GM21737 (cell line): ENCODE measurements around the gene PHF21B.
"Not testable (repeated sequence)": the region's sequence is repeated elsewhere in the genome, so short reads cannot be mapped to it uniquely, and the experiment has no call there.

Source experiments
- ATAC-seq: cut with Tn5 transposase; IDR thresholded peaks from one replicate; pipeline ENCODE4 v1.9.1; 2021; ENCODE audit warnings: mild to moderate bottlenecking, moderate library complexity; ENCODE audit not compliant: unreplicated experiment

Gene PHF21B

GRCh38 chr22:45009606-45010531 is at the start of gene PHF21B:
PHF21B (minus strand) TSS chr22:45010005; CDS start chr22:45009549, 456 bp downstream.
- no peak for ATAC-seq

GRCh38 chr22:45059296-45059695 is 49.5 kb upstream of the PHF21B start:
- ATAC-seq, result no peak

- ATAC-seq, result no peak
Measured at GRCh38 chr22:45058622-45058912, 48.8 kb upstream of the PHF21B start.

GRCh38 chr22:45055936-45056335 is 46.1 kb upstream of the PHF21B start:
- ATAC-seq, result no peak

GRCh38 chr22:45053571-45053970 is 43.8 kb upstream of the PHF21B start:
- ATAC-seq, result no peak

- no peak for ATAC-seq
Measured at GRCh38 chr22:45053094-45053493, 43.3 kb upstream of the PHF21B start.

GRCh38 chr22:45052665-45053064 is 42.9 kb upstream of the PHF21B start:
- ATAC-seq, result not testable (repeated sequence)

GRCh38 chr22:45051946-45052345 is 42.1 kb upstream of the PHF21B start:
- ATAC-seq, result no peak

- ATAC-seq, result no peak
Measured at GRCh38 chr22:45051419-45051818, 41.6 kb upstream of the PHF21B start.

GRCh38 chr22:45047260-45047659 is 37.5 kb upstream of the PHF21B start:
- no peak for ATAC-seq

- no peak for ATAC-seq
Measured at GRCh38 chr22:45045208-45045607, 35.4 kb upstream of the PHF21B start.

GRCh38 chr22:45042263-45042662 is 32.5 kb upstream of the PHF21B start:
- no peak for ATAC-seq

- no peak for ATAC-seq
Measured at GRCh38 chr22:45039133-45039532, 29.3 kb upstream of the PHF21B start.

- no peak for ATAC-seq
Measured at GRCh38 chr22:45036154-45036553, 26.3 kb upstream of the PHF21B start.

- ATAC-seq, result no peak
Measured at GRCh38 chr22:45034821-45035220, 25.0 kb upstream of the PHF21B start.

GRCh38 chr22:45034156-45034555 is 24.4 kb upstream of the PHF21B start:
- no peak for ATAC-seq

GRCh38 chr22:45033136-45033535 is 23.3 kb upstream of the PHF21B start:
- ATAC-seq, result no peak

- no peak for ATAC-seq
Measured at GRCh38 chr22:45031629-45032403, 22.0 kb upstream of the PHF21B start.

GRCh38 chr22:45029501-45029900 is 19.7 kb upstream of the PHF21B start:
- no peak for ATAC-seq

GRCh38 chr22:45026511-45026910 is 16.7 kb upstream of the PHF21B start:
- no peak for ATAC-seq

GRCh38 chr22:45023431-45023830 is 13.6 kb upstream of the PHF21B start:
- no peak for ATAC-seq
